NCI-H128 (cell line): Measurements from ENCODE around the gene DRD1.

ENCODE experiments used
- DNase-seq: peaks from one replicate; lab custom pipeline; 2025; ENCODE audit not compliant: unreplicated experiment; lab: John Stamatoyannopoulos, UW

DRD1 gene

DNA sequence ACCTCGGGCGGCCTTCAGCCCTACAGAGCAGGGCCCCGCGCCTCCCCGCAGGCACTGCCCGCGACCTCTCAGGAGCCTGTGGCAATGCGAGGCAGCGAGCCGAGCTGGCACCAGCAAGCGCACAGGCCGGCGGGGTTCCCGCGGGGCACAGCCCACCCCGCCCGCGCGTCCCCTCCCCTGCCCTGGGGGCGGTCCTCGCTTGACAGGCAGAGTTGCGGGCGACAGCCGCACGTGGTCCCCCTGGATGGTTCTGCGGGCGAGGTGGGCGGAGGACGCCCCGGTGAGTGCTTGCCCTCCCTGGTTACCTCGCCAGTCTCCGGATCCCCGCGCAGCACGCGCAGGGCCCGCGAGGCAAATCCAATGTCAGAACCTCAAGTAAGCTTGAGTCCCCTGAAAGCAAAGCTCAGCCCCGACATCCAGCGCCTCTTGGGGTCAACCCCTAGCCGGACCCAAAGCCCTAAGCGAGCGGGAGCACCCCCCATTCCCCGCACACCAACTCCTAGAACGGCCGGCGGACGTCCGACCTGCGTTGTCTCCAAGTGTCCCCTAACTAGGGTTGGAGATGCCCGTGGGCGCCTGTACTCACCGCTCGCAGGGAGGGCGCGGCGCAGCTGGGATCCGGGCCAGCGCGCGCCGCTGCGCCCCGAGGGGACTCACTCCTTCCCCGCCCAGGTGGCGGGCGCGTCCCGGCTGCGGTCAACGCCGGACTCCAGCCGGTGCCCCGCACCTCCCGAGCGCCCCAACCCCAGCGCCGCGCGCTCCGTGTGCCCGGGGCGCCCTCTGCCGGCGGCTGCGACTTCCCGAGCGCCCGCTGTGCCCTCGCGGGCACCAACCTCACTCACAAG is at the start of gene DRD1:
TSS of gene DRD1 (minus strand) at position 123 of the 845 bp plus-strand sequence. CDS start 1,083 bp downstream, outside the sequence.
- no peak for DNase-seq

DNA sequence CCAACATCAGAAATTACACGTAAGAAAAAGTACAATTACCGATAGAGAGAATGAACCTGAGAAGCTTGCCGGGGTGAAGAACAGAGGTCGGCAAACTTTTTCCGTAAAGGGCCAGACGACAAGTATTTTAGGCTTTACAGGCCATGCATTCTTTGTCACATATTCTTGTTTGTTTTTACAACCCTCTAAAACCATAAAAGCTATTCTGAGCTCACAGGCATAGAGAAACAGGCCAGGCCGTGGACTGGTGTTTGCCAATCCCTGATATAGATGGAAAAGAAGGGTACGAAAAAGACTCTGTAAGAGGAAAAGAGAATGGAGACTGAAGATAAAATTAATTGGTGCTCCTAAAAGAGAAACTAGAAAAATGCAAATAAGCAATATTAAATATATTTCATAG is 49.7 kb upstream of the DRD1 start:
- DNase-seq: no peak

DNA sequence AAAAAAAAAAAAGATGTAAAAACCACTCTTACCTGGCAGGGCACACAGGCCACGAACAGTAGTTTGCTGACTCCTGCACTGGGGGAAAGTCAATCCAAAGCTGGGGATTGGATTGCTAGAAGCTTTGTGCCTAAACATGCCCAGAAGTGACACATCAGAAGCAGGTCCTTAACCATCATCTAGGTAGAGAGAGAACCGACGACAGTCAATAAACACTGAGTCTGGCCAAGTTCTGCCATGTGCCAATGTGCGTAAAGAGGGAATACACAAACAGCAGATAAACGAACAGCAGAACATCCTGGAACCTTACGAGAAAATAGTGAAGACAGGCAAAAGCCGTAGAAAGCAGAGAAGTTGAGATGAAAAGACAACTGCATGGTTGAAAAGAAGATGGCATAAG is 49.3 kb upstream of the DRD1 start:
- DNase-seq: no peak

DNA sequence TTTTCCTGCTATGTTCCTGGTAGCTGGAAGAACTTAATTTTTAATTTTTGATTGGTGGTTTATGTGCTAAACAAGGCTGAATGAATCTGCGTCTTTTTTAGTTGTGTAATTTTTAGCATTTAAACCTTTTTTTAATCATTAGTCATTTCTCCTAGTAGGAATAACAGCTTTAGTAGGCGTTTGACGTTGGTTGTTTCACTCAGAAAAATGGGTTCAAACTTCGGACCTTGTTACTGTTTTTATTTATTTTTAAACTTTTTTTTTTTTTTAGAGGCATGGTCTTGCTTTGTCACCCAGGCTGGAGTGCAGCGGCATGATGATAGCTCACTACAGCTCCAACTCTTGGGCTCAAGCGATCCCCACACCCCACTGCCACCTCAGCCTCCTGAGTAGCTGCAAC is 47.2 kb upstream of the DRD1 start:
- no peak for DNase-seq

DNA sequence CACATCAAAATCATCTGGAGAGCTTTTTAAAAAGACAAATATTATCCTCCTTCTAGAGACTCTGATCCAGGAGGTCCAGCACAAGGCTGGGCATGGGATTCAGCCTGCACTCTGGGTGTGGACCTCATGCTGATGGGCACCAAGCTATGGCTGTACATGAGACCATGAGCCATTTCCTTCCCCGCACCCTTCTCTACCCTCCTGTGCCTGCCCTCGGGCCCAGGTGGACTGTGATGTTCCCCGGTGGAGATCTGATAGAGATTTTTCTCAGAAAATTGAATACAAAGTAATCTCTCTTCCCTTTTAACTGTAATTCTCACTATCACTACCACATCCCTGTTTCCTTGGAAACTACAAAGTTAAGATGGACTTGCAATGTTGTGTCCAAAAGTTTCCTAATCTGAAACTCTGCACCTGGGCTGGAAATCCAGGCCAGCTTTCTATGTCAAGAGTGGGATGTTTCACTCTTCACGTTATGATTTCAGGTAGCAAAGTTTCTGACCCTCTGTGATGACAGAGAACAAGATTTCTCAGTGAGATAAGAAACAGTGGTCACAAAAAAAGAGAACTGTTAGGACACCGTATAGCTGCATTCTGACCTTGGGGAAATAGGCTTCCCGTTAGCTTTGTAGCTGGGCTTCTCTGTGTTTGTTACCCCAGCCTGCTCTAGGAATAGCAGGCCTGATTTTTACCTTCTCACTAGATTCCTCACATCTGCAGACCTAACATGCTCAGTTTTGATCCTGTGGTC is 45.9 kb upstream of the DRD1 start:
- no peak for DNase-seq

DNA sequence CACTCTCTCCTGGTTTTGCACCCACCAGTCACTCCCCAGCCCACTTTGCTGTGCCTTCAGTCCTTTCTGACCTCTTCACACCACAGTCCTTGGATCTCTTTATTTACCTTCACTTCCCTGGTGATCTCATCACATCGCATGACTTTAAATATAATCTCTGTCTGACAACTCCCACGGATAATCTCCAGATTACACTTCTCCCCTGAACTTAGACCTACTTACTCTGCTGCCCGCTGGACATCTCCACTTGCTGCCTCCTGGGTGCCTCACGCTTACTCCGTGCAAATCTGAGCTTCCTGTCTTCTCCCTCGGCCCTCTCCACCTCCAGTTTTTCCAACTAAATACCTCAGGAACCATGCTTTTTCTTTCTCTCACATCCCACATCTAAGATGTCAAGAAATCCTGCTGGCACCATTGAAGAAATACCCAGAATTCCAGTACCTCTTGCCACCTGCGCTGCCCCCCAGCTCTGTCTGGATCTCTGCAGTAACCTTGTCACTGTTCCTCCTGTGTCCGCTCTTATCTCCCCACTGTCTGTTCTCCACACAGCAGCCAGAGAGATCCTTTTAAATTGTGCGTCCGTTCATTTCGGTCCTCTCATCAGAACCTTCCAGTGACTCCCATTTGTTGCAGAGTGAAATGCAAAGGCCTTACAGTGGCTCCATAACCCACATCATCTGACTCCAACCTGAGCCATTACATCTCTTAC is 43.7 kb upstream of the DRD1 start:
- DNase-seq: no peak

DNA sequence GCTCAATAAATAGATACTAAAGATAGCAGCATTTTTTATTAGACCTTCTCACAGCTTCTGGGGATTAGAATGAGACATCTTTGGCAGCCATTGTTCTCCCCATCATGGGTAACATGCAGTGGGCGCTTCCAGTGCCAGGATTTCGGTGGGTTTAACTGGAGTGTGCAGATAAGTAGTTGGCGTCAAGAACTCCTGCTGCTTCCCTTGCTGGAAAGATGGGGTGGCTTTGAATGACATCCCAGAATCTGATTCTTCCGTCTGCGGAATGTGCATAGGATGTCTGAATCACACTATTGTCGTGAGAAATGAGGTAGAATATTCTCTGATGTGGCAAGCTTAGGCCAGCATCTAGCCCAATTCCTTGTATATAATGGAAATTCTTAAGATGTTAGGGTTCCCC is 41.6 kb upstream of the DRD1 start:
- no peak for DNase-seq

DNA sequence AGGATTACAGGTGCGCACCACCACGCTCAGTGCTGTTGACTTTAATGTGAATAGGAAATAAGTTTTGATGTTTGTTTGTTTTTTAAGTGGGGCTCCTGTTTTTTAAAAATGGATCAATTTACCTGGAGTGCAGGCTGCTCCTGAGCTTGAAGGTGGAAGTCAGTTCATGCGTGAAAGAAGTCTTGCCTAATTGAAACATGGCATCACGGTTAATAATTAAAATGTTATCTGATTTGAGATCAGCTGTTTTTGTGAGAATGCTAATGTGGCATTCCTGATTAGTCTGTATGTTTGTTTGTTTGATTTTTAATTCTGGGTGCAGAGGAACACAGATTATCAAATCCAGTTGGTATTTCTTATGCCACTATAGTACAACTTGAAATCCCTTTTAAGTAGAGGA is 40.8 kb upstream of the DRD1 start:
- no peak for DNase-seq

DNA sequence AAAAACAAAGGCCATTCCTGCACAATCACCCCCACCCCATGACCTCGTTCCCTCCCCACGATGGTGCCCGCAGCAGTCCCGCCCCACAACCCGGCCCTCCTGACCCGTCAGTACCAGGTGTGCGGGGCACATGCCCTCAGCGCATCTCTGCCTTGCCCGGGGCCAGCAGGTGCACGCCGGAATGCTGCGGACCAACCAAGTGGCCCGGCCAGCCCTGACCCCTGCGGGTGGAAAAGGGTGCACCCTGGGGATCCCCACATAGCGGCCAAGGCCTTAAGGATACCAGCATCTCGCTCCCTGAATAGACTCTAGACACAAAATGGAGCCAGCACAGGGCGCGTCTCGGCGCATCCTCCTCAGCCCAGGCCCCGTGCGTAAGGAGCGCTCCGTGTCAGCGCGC is 40.3 kb upstream of the DRD1 start:
- DNase-seq: no peak

DNA sequence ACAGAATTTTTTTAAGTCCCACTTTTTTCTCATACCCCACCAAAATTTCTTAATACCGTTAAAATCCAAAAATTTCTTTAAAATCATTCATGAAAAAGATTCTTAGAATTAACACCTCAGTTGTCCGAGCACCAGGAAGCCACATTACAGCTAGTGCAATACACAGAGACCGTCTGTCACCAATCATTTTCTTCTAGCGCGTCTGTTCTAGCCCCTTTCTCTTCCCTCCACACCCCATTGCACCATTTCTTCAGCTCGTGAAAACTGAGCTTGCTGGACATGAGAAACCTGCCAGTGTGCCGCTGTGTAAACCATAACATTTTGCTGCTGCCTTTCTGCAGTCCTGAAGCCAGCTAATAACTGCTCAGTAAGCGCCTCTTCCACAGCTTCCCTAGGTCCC is 39.4 kb upstream of the DRD1 start:
- no peak for DNase-seq

DNA sequence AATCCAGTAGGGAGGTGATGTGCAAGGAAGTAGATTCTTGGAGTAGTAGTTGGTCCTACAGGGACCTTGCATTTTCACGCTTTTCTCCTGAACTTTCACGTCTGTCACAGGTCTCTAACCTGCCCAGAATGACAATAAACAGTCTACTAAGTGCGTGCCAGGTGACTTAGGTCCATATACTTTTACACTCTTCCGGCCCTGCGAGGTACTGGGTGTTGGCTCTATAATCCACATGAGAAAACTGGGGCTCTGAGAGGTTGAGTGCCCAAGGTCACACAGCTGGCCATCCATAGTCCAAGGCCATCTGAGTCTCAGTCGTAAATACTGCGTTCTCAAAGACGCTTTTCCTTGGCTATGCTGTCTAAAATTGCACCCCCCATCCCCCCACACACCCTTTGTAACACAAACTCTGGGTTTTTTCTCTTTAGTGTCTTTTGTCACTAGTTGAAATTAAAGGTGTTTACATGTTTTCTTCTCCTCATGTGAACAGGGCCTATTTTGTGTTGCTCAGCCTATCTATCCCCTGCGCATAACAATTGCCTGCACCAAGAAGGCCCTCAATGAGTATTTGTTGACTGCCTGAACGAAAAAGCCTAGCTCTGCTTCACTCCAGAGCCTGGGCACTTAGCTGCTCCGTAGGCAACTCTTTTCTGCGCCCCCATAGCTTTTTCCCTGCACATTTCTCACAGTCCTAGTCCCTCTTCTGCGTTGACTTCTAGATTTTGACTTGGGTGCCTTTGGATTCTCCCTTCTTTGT is 35.3 kb upstream of the DRD1 start:
- DNase-seq: no peak

DNA sequence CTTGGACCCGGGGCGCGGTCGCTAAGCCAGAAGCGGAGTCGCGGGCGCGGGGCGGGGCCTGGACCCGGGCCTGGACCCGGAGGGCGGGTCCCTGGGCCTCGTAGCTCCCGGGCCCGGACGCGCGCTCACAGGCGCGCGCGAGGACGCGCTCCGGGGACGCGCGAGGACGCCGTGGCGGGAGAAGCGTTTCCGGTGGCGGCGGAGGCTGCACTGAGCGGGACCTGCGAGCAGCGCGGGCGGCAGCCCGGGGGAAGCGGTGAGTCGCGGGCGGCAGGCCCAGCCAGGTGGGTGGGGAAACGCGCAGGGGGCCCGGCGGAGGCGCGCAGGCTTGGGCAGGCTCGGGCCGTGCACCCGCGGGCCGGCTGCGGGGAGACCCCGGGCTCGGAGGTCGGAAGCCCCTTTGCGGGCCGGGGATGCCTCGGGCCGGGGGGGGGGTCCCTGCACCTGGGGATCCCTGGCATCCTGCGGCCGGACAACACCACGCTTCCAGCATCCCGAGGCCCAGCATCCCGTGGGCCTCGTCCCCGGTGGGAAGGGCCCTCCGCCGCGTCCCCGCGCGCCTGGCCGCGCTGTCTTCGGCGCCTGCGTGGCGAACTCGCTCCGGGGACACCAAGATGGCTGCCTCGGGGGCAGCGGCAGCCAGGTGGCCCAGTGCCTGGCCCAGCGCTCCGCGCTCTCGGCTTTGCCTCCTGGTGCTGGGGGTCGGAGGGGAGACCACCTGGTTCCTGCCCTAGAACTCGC is 34.6 kb upstream of the DRD1 start, which contains the start of gene SFXN1:
TSS of gene SFXN1 (plus strand) at position 177 of the 741 bp plus-strand sequence. CDS start 13,544 bp downstream, outside the sequence.
- DNase-seq: peak; percentile 31

DNA sequence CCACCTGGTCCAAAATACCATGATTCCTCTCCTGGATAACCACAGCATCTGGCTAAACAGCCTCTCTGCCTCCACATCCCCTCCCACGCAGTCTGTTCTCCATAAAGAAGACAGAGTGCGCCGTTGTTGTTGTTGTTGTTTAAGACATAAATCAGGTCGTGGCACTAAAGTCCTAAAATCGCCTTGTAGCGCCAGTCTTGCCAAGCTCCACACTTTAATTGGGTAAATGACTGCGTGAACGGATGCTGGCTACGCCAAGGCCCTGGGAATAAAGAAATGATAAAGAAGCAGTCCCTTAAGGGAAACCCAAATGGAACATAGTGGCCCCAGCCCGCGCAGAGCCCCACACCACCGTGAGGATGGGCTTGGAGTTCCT is 34.0 kb upstream of the DRD1 start:
- DNase-seq: no peak

DNA sequence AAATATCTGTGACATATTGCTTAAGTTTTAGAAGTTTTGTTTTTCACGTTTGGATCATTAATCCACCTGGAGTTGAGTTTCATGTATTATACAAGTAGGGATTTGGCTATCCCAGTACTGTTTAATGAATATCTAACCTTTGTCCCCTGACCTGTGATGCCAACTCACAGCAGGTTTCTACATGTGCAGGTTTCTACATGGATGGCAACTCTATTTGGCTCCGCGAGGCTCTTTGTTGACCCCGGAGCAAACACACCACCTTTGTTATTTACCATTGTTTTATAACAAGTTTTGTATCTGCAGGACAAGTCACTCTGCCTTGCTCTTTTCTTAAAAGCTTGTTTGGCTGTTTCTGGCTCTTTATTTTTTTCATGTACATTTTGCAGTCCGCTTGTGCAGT is 33.5 kb upstream of the DRD1 start:
- no peak for DNase-seq

DNA sequence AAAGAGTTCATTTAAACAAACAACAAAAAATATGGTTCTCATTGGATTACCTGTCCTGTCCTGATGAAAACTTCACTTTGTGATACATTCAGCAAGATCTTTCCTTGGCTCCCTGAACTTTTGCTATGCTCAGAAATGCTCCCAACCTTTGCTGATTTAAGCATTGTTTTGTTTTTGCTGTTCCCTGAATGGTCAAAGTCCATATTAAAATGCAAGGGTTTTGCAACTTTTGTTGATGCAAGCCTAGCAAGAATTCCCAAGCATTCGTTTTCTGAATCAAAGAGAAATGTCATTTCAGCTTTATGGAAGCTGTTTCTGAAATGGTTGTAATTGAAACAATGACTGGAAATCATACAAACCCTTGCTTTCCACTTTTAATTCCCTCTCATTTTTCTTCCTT is 31.3 kb upstream of the DRD1 start:
- no peak for DNase-seq

DNA sequence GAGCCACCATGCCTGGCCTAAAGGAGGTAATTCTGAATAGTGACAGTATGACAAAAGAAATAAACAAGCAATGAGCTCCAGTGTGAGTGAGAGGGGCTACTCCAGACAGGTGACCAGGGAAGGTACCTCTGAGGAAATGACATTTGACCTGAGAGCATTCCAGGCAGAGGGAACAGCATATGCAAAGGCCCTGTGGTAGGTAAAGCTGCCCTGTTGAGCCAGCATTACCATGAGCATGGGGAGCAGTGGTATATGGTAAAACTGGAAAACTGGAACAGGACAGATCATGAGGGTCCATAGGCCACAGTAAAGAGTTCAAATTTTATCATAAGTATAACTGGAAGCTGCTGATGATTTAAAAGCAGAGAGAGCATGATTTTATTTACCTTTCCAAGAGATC is 28.4 kb upstream of the DRD1 start:
- no peak for DNase-seq

DNA sequence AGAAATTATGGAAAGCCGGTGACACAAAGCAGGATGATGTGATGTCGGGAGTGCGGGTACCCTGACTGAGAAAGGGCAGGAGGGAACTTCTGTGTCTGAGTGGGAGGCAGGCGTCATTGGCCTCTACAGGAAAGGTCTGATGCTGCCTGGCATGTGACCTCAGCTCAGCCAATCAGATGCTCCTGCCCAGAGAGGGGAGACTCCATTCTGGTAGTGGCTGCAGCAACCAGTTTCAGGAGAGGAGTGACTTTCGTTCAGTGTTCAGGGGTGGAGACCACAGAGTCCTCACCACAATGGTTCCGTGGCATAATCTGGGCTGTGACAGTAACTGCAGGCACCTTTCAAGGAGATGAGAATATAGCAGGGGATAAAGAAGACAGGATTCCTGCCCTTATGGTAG is 27.6 kb upstream of the DRD1 start:
- no peak for DNase-seq

DNA sequence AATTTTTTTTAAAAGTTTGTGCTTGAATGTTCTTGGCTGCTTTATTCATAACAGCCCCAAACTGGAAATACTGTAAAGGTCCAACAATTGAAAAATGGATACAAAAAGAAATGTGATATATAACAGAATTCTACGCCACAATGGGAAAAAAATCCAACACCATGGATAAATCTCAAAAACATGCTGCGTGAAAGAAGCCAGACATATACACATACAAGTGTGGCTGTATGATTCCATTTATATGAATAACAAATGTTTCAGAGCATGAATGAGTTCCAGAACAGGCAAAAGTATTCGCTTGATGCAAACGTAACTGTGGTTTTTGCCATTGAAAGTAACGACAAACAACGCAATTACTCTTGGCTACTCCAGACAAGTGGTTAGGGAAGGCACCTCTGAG is 27.2 kb upstream of the DRD1 start:
- DNase-seq: no peak

DNA sequence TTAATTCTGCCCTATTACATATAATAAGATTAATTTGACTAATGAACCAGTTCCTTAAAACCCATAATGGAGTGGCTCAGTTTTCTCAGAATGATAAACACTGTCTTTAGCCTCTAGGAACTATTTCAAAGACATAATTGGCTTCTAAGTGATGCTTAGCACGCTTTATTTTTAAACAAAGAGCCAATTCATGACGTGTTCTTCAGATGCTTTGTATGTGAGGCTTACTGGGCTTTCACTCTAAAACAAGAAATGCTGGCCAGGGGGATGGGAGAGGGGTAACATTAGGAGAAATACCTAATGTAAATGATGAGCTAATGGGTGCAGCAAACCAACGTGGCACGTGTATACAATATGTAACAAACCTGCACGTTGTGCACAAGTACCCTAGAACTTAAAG is 26.8 kb upstream of the DRD1 start:
- no peak for DNase-seq

DNA sequence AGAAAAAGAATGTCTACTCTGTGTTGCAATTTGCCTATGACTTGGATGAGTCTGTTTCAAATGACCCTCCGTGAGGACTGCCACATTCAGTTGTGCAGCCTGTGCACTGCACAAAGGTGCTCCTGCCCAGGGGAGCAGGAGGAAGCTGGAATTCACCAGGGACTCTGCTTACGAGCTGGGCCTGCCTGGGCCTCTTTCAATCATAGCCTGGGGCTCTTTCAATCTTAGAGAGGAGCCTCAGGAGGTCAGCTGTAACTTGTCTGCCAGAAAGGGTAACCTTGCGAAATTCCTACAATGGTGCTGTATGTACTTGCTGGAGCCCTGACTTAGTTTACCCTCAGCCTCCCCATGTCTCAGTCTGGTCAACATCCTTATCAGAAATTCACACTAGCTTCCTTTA is 25.9 kb upstream of the DRD1 start:
- DNase-seq: no peak
